Bronchial epithelial cell (primary cell): ENCODE results near the gene RASGRF2. TPM values are rescaled to one million over a fixed set of nuclear protein-coding genes. Genes with fewer than 3 reads are reported as not detected.
"Not testable (repeated sequence)": the region's sequence is repeated elsewhere in the genome, so short reads cannot be mapped to it uniquely, and the experiment has no call there.

ENCODE experiments used
- DNase-seq: peaks from one replicate; pipeline ENCODE4 v3.0.0-alpha.2; 2010; ENCODE audit warnings: low read depth
- FAIRE-seq: peaks from 2 replicates; lab custom pipeline; 2011; peaks lifted over from hg19 to GRCh38; lab: Jason Lieb, UNC
- H3K27me3 ChIP-seq: 2 replicates; pipeline ENCODE4 v1.5.1; 2011; ENCODE audit warnings: low read length; ENCODE audit not compliant: control insufficient read depth, insufficient read depth
- H3K36me3 ChIP-seq: 2 replicates; pipeline ENCODE4 v1.5.1; 2011; ENCODE audit warnings: low read length; ENCODE audit not compliant: control insufficient read depth, insufficient read depth
- H3K4me3 ChIP-seq: 2 replicates; pipeline ENCODE4 v1.5.1; 2011; ENCODE audit warnings: mild to moderate bottlenecking, low read depth, low read length, control low read depth
- CTCF ChIP-seq: IDR thresholded peaks from 2 replicates; pipeline ENCODE4 v1.5.1; 2011; ENCODE audit warnings: mild to moderate bottlenecking, moderate library complexity, low read length, control low read depth, inconsistent platforms; ENCODE audit not compliant: insufficient read depth, severe bottlenecking
- total RNA-seq: library from RNA; depleted of rRNA; stranded (reverse); fragments of >200 nt; gene quantifications from 2 replicates; pipeline ENCODE4 v1.2.1, GENCODE V29; 2014

Gene RASGRF2
- total RNA-seq, 1 donor from 2014 or later, result 0.53 TPM

GRCh38 chr5:81022688-81023084 lies 62.5 kb downstream of the RASGRF2 start:
- no peak for TF ChIP-seq CTCF
- H3K36me3 ChIP-seq, result no peaks in the 10 kb centered on the region
- H3K27me3 ChIP-seq, result no peaks in the 10 kb centered on the region
- DNase-seq (no peak), FAIRE-seq (no peak)
- H3K4me3 ChIP-seq, result no peak overlapping the region

DNA sequence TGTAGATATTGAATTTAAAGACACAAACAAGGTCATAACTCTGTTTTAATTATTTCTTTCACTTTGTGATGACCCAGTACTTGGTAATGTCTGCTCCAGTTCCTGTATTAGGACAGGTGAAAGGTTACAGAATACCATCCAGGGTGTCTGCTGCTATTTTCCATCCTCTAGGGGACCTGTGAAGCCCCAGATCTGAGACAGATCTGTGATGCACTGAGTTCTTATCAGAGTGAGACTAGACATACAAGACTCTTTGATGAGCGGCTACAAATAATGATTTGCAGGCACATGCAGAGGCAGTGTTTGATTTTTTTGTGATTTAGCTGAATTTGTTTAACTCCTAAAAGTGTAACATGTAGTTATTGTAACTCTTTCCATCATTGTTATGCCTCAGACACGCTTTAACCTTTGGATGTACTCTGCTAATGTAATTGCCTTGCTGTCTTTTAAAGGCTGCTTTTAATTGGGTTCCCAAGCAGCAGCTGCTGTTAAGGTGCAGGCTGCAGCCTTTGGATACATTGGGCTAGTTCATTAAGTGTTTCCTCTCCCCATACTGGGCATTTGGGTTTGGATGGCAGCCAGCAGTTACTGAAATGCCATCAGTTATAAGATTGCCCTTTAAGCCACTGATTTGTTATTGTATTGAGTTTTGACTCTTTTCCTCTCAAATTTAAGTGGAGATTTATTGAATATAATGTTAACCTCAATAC lies 63.3 kb downstream of the RASGRF2 start:
- TF ChIP-seq CTCF, result no peak
- H3K36me3 ChIP-seq, result no peaks in the 10 kb centered on the region
- no peak for FAIRE-seq

GRCh38 chr5:81027481-81028058 lies 67.4 kb downstream of the RASGRF2 start:
- Histone ChIP-seq H3K27me3 (no peaks in the 10 kb centered on the region), H3K4me3 (no peak overlapping the region), H3K36me3 (no peaks in the 10 kb centered on the region)
- TF ChIP-seq CTCF, result no peak
- no peak for DNase-seq
- no peak for FAIRE-seq

More for the DNA sequence above, 63.3 kb downstream of the RASGRF2 start:
- DNase-seq, result no peak
- no peaks in the 10 kb centered on the region for H3K27me3 ChIP-seq
- H3K4me3 ChIP-seq, result no peak overlapping the region

DNA sequence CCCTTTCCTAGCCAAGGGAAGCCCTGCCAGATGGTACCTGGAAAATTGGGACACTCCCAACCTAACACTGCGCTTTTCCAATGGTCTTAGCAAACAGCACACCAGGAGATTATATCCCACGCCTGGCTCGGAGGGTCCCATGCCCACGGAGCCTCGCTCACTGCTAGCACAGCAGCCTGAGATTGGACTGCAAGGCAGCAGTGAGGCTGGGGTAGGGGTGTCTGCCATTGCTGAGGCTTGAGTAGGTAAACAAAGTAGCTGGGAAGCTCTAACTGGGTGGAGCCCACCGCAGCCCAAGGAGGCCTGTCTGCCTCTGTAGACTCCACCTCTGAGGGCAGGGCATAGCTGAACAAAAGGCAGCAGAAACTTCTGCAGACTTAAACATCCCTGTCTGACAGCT lies 68.7 kb downstream of the RASGRF2 start:
- FAIRE-seq, H3K36me3 ChIP-seq, DNase-seq, H3K27me3 ChIP-seq, H3K4me3 ChIP-seq: not testable (repeated sequence)

DNA sequence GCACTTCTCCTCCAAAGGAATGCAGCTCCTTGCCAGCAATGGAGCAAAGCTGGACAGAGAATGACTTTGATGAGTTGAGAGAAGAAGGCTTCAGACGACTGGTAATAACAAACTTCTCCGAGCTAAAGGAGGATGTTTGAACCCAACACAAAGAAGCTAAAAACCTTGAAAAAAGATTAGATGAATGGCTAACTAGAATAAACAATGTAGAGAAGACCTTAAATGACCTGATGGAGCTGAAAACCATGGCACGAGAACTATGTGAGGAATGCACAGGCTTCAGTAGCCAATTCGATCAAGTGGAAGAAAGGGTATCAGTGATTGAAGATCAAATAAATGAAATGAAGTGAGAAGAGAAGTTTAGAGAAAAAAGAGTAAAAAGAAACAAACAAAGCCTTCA lies 69.6 kb downstream of the RASGRF2 start:
- H3K36me3 ChIP-seq, DNase-seq, H3K4me3 ChIP-seq, FAIRE-seq, H3K27me3 ChIP-seq: not testable (repeated sequence)

GRCh38 chr5:81030236-81031034 lies 70.3 kb downstream of the RASGRF2 start:
- H3K36me3 ChIP-seq, H3K4me3 ChIP-seq, H3K27me3 ChIP-seq, FAIRE-seq, DNase-seq: not testable (repeated sequence)

DNA sequence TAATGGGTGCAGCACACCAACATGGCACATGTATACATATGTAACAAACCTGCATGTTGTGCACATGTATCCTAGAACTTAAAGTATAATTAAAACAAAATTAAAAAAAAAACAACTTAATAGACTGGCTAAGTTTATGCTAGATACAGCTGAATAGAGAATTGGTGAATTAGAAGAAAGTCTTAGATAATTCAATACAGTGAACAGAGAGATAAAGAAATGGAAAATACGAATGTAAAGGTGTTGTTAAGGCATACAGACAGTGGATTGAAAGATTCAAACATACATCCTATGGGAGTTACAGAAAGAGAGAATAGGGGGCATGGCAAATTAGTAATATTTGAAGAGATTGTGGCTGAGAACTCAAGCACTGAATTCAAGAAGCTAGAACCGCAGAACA lies 75.4 kb downstream of the RASGRF2 start:
- no peak for DNase-seq

More for the DNA sequence above, 75.4 kb downstream of the RASGRF2 start:
- H3K36me3 ChIP-seq, result no peaks in the 10 kb centered on the region
- TF ChIP-seq CTCF, result no peak
- no peak overlapping the region for H3K4me3 ChIP-seq
- H3K27me3 ChIP-seq, result no peaks in the 10 kb centered on the region
- FAIRE-seq, result no peak
